Right atrium auricular region (tissue), 2 donors: ENCODE measurements around the gene PAGR1. TPM values are rescaled to one million over a fixed set of nuclear protein-coding genes. Genes with fewer than 3 reads are reported as not detected.
A peak's percentile ranks its signal among the peaks of the same experiment; 100 is the strongest.

Experiments
- DNase-seq: peaks from one replicate; pipeline ENCODE4 v3.0.0-alpha.2; 2019; ENCODE audit warnings: low spot score
- H3K27ac ChIP-seq, 2 donors: fragments of 200-600 bp; sonication (generic); 1 replicate in 1 of 2; 2 replicates in 1 of 2; pipeline ENCODE4 v1.5.1; 2016 to 2019
- H3K27me3 ChIP-seq, 2 donors: fragments of 200-600 bp; sonication (generic); one replicate each; pipeline versions ENCODE4 v1.5.1 to v1.6.0; 2017 to 2019
- H3K36me3 ChIP-seq: fragments of 200-600 bp; sonication (generic); one replicate; pipeline ENCODE4 v1.5.1; 2016
- H3K4me1 ChIP-seq, 2 donors: fragments of 200-600 bp; sonication (generic); one replicate each; pipeline versions ENCODE4 v1.5.1 to v1.6.0; 2017 to 2019
- H3K4me3 ChIP-seq, 2 donors: fragments of 200-600 bp; sonication (generic); 1 replicate in 1 of 2; 2 replicates in 1 of 2; pipeline ENCODE4 v1.5.1; 2017 to 2019; ENCODE audit warnings: mild to moderate bottlenecking in 1 of 2, moderate library complexity in 1 of 2
- H3K9me3 ChIP-seq, 2 donors: fragments of 200-600 bp; sonication (generic); one replicate each; pipeline ENCODE4 v1.5.1; 2019
- CTCF ChIP-seq, 2 donors: fragments of 200-600 bp; sonication (generic); IDR thresholded peaks; one replicate each; pipeline ENCODE4 v1.5.1; 2019; ENCODE audit warnings: antibody characterized with exemption in 2 of 2
- total RNA-seq, 2 donors: library from RNA; depleted of rRNA; stranded (reverse); fragments of >200 nt; gene quantifications; one replicate each; pipeline ENCODE4 v1.1.0, GENCODE V29; 2016

The PAGR1 gene
- total RNA-seq, 2 donors from 2014 or later: 23.5 to 27.3 TPM

GRCh38 chr16:29850998-29851397, 35.0 kb downstream of the PAGR1 start:
- Histone ChIP-seq H3K27ac (no peak overlapping the region), H3K27me3 (no peaks in the 10 kb centered on the region), H3K9me3 (no peaks in the 10 kb centered on the region), H3K4me1 (no peaks in the 10 kb centered on the region), H3K36me3 (peaks cover 19% of the 10 kb centered on the region), H3K4me3 (no peak overlapping the region)
- DNase-seq: no peak
- TF ChIP-seq CTCF (IDR thresholded peaks at IDR 0.05): no peak

DNA sequence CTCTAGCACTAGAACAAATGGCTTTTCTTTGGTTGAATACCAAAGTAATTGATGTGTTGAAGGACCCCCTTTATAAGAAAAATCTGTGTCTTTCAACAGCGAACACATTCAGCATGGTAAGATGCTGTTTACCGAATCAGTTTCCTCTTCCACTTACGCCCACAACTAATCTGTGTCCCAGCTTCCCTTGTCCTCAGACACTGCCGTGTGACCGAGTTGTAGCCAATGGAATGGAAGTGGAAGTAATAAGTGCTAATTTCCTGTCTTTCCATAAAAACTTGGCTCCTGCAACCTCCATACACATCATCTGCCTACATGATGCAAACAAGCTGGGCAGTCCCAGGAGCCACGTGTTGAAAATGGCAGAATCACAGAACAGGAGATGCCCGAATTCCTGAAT, 36.7 kb downstream of the PAGR1 start:
- no peak overlapping the region for H3K4me3 ChIP-seq
- H3K4me1 ChIP-seq: no peaks in the 10 kb centered on the region
- H3K27me3 ChIP-seq: no peaks in the 10 kb centered on the region
- no peaks in the 10 kb centered on the region for H3K9me3 ChIP-seq
- DNase-seq: peak; percentile 68
- no peak for TF ChIP-seq CTCF (IDR thresholded peaks at IDR 0.05)
- peak overlapping the region in 1 of 2 donors; percentile 24 for H3K27ac ChIP-seq
- H3K36me3 ChIP-seq: peaks cover 3% of the 10 kb centered on the region

- Histone ChIP-seq H3K9me3 (no peaks in the 10 kb centered on the region), H3K27ac (no peak overlapping the region), H3K27me3 (no peaks in the 10 kb centered on the region), H3K4me3 (no peak overlapping the region), H3K4me1 (no peaks in the 10 kb centered on the region), H3K36me3 (peaks cover 15% of the 10 kb centered on the region)
- no peak for TF ChIP-seq CTCF (IDR thresholded peaks at IDR 0.05)
- DNase-seq: no peak
Measured at GRCh38 chr16:29854520-29855100, 38.7 kb downstream of the PAGR1 start.

- no peak for TF ChIP-seq CTCF (IDR thresholded peaks at IDR 0.05)
- no peak overlapping the region for H3K27ac ChIP-seq
- DNase-seq: no peak
- no peaks in the 10 kb centered on the region for H3K9me3 ChIP-seq
- peaks cover 0 to 18% of the 10 kb centered on the region in 2 donors for H3K4me1 ChIP-seq
- H3K27me3 ChIP-seq: no peaks in the 10 kb centered on the region
- no peak overlapping the region for H3K4me3 ChIP-seq
- H3K36me3 ChIP-seq: peaks cover 30% of the 10 kb centered on the region
Measured at GRCh38 chr16:29857133-29857760, 41.3 kb downstream of the PAGR1 start.

- no peak for DNase-seq
- Histone ChIP-seq H3K27me3 (no peaks in the 10 kb centered on the region), H3K27ac (no peak overlapping the region), H3K4me3 (no peak overlapping the region), H3K36me3 (peaks cover 30% of the 10 kb centered on the region), H3K9me3 (no peaks in the 10 kb centered on the region), H3K4me1 (peaks cover 0 to 22% of the 10 kb centered on the region in 2 donors)
- no peak for TF ChIP-seq CTCF (IDR thresholded peaks at IDR 0.05)
Measured at GRCh38 chr16:29858149-29858849, 42.3 kb downstream of the PAGR1 start.
